GM19239 (cell line): ENCODE results near the gene PCNX1.
"Not testable (repeated sequence)": the region's sequence is repeated elsewhere in the genome, so short reads cannot be mapped to it uniquely, and the experiment has no call there.

ENCODE experiments used
- DNase-seq: peaks from one replicate; pipeline ENCODE4 v3.0.0; 2011; ENCODE audit warnings: low spot score; ENCODE audit not compliant: insufficient read length
- FAIRE-seq: peaks from 2 replicates; lab custom pipeline; 2011; peaks lifted over from hg19 to GRCh38; lab: Jason Lieb, UNC

The PCNX1 gene

DNA sequence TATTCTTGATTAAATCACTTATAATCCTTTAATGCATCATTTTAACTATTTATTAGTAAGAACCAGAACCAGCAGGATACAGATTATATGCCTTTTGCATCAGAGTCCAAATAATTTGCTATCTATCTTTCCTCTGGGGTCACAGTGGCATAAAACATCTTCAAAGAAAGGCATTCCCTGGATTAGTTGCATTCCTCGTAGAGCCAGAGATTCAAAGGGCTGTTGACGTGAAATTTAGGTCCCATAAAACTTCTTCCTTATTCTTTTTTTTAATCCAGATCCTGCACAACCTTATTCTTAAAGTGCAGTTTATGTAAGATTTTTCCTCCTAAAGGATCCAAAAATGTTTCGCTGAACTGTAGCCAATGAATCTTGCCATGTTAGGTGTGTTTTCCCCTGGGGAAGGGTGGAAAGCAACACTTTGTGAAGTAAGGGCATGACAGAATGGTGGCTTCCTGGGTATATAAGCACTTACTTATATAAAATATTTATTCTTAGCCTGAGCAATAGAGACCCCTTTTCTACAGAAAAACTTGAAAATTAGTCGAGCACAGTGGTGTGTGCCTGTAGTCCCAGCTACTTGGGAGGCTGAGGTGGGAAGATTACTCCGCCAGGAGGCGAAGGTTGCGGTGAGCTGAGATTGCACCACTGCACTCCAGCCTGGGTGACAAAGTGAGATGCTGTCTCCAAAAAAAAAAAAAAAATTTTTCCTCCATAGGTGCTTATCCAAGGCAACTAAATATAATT, 208.7 kb downstream of the PCNX1 start:
- no peak for DNase-seq
- no peak for FAIRE-seq

- FAIRE-seq (peak; percentile 81), DNase-seq (no peak)
These were observed 209.4 kb downstream of the PCNX1 start for GRCh38 chr14:71116568-71117122.

DNA sequence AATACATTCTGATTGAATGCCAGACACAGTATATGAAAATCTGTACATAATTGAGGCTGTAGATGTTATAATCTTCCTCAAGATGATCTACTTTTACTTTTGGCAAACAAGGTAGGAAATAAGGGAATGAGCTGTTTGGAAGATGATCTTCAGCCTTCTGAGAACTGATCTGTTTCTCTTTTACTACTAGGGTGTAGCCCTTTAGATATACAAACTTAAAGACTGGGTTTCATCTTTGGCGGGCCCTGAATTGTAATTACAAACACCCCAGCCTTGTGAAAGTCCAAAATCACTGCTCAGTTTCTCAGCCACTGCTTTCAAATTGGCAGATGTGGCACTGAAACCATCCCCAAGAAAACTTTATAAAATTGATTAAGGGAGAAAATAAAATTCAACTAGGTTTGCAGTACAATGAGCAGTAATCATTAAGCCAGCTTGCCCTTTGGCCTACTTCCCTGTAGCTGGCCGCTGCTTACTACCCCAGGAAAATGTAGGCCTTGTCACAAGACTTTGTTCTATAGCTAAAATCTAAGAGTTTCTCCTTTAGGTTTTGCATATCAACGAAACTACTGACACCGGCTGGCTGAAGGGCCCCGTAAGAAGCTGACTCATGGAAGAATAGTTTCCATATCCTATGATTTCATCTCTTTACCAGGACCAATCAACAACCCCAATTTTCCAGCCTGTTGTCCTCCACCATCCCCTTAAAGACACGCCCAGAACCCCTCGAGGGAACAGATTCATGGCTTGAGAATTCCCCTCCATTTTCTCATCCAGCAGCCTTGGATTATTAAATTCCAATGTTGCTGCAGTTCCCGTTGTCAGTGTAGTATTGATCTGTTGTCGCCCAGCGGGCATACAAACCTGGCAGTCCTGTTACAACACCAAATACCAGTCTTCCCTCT, 210.8 kb downstream of the PCNX1 start:
- DNase-seq = no peak
- peak; percentile 45 for FAIRE-seq

- DNase-seq (no peak), FAIRE-seq (no peak)
These were observed 211.8 kb downstream of the PCNX1 start for GRCh38 chr14:71119075-71119474.

GRCh38 chr14:71119832-71120231, 212.6 kb downstream of the PCNX1 start:
- FAIRE-seq = no peak
- no peak for DNase-seq

- FAIRE-seq (no peak), DNase-seq (no peak)
These were observed 213.7 kb downstream of the PCNX1 start for GRCh38 chr14:71121001-71121400.

- DNase-seq (no peak), FAIRE-seq (no peak)
These were observed 214.5 kb downstream of the PCNX1 start for GRCh38 chr14:71121711-71122110.

GRCh38 chr14:71122866-71123565, 215.8 kb downstream of the PCNX1 start:
- no peak for DNase-seq

GRCh38 chr14:71123579-71124135, 216.4 kb downstream of the PCNX1 start:
- DNase-seq = no peak
- FAIRE-seq = no peak

More at GRCh38 chr14:71122866-71123565, 215.8 kb downstream of the PCNX1 start:
- no peak for FAIRE-seq

GRCh38 chr14:71129716-71130490, 222.6 kb downstream of the PCNX1 start:
- DNase-seq, FAIRE-seq: not testable (repeated sequence)

DNA sequence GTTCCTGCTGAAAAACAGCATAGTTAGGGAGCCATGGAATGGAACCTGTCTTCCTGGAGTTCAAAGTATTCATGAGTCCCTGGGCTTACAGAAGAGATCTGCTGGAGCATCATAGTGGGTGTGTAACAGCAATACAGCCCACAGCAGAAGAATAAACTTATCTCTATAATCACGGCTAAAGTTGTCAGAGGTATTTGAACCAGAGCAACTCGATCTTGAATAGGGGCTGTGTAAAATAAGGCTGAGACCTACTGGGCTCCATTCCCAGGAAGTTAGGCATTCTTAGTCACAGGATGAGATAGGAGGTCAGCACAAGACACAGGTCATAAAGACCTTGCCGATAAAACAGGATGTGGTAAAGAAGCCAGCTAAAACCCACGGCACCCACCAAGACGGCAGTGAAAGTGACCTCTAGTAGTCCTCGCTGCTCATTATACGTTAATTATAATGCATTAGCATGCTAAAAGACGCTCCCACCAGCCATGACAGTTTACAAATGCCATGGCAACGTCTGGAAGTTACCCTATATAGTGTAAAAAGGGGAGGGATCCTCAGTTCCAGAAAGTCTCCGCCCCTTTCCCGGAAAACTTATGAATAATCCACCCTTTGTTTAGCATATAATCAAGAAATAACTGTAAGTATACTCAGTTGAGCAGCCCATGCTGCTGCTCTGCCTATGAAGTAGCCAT, 223.4 kb downstream of the PCNX1 start:
- DNase-seq = no peak
- peak; percentile 14 for FAIRE-seq

DNA sequence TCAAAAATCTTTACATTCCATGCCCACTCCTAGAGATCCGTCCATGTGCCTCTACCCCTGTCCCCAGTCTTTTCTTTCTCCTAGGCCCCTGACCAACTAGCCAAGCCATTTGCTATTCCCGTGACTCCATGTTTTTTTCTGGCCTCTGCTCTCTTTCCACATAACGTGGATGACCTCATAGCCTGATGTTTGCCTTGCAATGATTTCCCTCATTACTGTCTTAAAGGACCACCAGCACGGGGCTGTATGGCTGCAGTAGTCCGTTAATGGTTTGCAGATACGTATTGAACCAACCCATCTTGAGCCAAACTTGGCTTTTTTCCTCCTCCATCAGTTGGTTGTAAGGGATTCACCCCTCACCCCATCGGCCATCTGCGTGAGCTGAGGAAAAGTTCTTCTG, 226.0 kb downstream of the PCNX1 start:
- no peak for FAIRE-seq
- no peak for DNase-seq

- DNase-seq = no peak
- no peak for FAIRE-seq
These were observed 228.2 kb downstream of the PCNX1 start for GRCh38 chr14:71135496-71135895.

DNA sequence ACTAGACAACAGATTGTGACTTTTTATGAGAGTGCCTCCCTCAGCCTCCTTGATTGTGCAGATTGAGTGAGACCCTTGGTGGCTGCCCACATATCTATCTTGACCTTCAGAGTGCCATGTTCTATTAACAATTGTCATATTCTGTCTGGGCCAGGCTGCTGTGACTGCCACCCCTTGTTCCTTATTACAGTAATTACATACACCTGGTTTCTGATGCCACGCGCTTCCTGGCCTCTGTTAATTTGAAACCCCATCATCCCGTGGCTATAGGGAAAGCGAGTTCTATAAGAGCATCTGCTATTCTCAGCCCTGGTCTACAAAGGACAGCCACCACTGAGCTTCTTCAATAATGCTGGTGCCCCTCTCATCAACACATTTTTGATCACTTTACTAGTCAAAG, 228.7 kb downstream of the PCNX1 start:
- DNase-seq (no peak), FAIRE-seq (no peak)

- no peak for DNase-seq
- FAIRE-seq = no peak
These were observed 229.3 kb downstream of the PCNX1 start for GRCh38 chr14:71136386-71137060.

GRCh38 chr14:71137536-71138447, 230.5 kb downstream of the PCNX1 start:
- FAIRE-seq = no peak

More at GRCh38 chr14:71137536-71138447, 230.5 kb downstream of the PCNX1 start:
- DNase-seq = no peak
